ENCODE results near the gene LRIG2.

DNA sequence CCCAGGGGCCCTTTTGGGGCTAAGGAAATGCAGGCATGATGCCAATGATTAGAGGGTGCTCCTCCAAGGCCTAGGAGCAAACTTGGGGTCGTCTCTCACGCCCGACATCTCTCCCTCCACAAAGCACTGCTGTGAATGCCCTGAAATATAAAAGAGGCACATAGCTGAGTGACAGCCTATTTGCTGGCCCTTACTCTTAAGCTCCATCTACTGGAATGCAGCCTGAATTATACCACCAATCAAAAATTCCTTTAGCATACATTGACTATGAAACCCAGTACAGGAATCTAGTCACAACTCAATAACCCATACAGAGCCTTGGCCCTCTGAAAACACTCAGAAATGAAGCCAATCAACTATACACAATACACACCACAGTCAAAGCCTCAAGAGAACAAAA is 105.5 kb downstream of the LRIG2 start:
- TF ChIP-seq, protein P1, sequence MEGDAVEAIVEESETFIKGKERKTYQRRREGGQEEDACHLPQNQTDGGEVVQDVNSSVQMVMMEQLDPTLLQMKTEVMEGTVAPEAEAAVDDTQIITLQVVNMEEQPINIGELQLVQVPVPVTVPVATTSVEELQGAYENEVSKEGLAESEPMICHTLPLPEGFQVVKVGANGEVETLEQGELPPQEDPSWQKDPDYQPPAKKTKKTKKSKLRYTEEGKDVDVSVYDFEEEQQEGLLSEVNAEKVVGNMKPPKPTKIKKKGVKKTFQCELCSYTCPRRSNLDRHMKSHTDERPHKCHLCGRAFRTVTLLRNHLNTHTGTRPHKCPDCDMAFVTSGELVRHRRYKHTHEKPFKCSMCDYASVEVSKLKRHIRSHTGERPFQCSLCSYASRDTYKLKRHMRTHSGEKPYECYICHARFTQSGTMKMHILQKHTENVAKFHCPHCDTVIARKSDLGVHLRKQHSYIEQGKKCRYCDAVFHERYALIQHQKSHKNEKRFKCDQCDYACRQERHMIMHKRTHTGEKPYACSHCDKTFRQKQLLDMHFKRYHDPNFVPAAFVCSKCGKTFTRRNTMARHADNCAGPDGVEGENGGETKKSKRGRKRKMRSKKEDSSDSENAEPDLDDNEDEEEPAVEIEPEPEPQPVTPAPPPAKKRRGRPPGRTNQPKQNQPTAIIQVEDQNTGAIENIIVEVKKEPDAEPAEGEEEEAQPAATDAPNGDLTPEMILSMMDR (IDR thresholded peaks at IDR 0.05), result no peak
- TF ChIP-seq EZH2 (IDR thresholded peaks at IDR 0.05; ENCODE audit: borderline replicate concordance, insufficient read depth, low read depth, low read length, poor library complexity, severe bottlenecking), result no peak

All from B cell (primary cell).